IMR-90 (cell line): ENCODE measurements around the gene ARPC1A. TPM values are rescaled to one million over a fixed set of nuclear protein-coding genes. Genes with fewer than 3 reads are reported as not detected.
A peak's percentile ranks its signal among the peaks of the same experiment; 100 is the strongest.

Experiments used
- ATAC-seq: fragments of 200-7000 bp; cut with Tn5 transposase; 2 replicates; pipeline ENCODE4 v1.9.1; 2020; ENCODE audit warnings: low read depth, mild to moderate bottlenecking, moderate library complexity
- BruUV-seq: library from RNA; stranded (reverse); fragments of 400-500 nt; replicated peaks from 2 replicates; lab custom pipeline; 2021; lab: Mats Ljungman, UMichigan
- CTCF ChIA-PET: fragments of 300-600 bp; formaldehyde crosslinking; extraction: SDS; loops from one replicate; lab custom pipeline; 2021; ENCODE audit warnings: antibody characterized with exemption; lab: Yijun Ruan, JAX
- POLR2A ChIA-PET: fragments of 300-600 bp; sonication (Branson Sonifier 250); formaldehyde crosslinking; loops from one replicate; lab custom pipeline; 2022; ENCODE audit warnings: antibody characterized with exemption; ENCODE audit not compliant: unreplicated experiment; lab: Charles Lee
- DNase-seq: peaks from one replicate; pipeline ENCODE4 v3.0.0; 2013
- H2AFZ ChIP-seq: replicated peaks from 2 replicates; pipeline ENCODE3; 2013; ENCODE audit warnings: low read length, mild to moderate bottlenecking; ENCODE audit not compliant: poor library complexity
- H2AK5ac ChIP-seq: 2 replicates; pipeline ENCODE4 v1.6.1; 2013; ENCODE audit warnings: low read depth, low read length, inconsistent platforms
- H2AK9ac ChIP-seq: replicated peaks from 2 replicates; pipeline ENCODE3; 2013; ENCODE audit warnings: mild to moderate bottlenecking, low read depth, low read length, moderate library complexity; ENCODE audit not compliant: poor library complexity
- H2BK120ac ChIP-seq: 2 replicates; pipeline ENCODE4 v1.6.1; 2013; ENCODE audit warnings: low read depth, low read length, inconsistent platforms
- H2BK15ac ChIP-seq: 3 replicates; pipeline ENCODE4 v1.6.1; 2013; ENCODE audit warnings: low read depth, low read length, inconsistent platforms
- H2BK20ac ChIP-seq: 2 replicates; pipeline ENCODE4 v1.6.1; 2013; ENCODE audit warnings: low read depth, mild to moderate bottlenecking, inconsistent platforms, low read length, moderate library complexity
- H2BK5ac ChIP-seq: 2 replicates; pipeline ENCODE4 v1.6.1; 2013; ENCODE audit warnings: mild to moderate bottlenecking, low read depth, low read length, inconsistent platforms; ENCODE audit not compliant: poor library complexity, severe bottlenecking
- H3K14ac ChIP-seq: replicated peaks from 2 replicates; pipeline ENCODE4 v1.6.1; 2013; ENCODE audit warnings: low read depth, low read length, inconsistent platforms
- H3K18ac ChIP-seq: 2 replicates; pipeline ENCODE4 v1.6.1; 2013; ENCODE audit warnings: low read depth, low read length, control low read depth
- H3K23ac ChIP-seq: 2 replicates; pipeline ENCODE4 v1.6.1; 2013; ENCODE audit warnings: low read depth, low read length, inconsistent platforms
- H3K27ac ChIP-seq: 2 replicates; pipeline ENCODE4 v1.5.1; 2013; ENCODE audit warnings: mild to moderate bottlenecking, control low read depth, low read length; ENCODE audit not compliant: insufficient read depth
- H3K27me3 ChIP-seq: 2 replicates; pipeline ENCODE4 v1.6.1; 2013; ENCODE audit warnings: low read length; ENCODE audit not compliant: control insufficient read depth, insufficient read depth
- H3K36me3 ChIP-seq: 2 replicates; pipeline ENCODE4 v1.6.1; 2013; ENCODE audit warnings: low read length, mixed read lengths; ENCODE audit not compliant: control insufficient read depth, insufficient read depth
- H3K4ac ChIP-seq: 2 replicates; pipeline ENCODE4 v1.6.1; 2013; ENCODE audit warnings: low read depth, low read length, inconsistent platforms
- H3K4me1 ChIP-seq: 2 replicates; pipeline ENCODE4 v1.6.1; 2013; ENCODE audit warnings: low read length, mixed read lengths; ENCODE audit not compliant: control insufficient read depth, insufficient read depth
- H3K4me2 ChIP-seq: 2 replicates; pipeline ENCODE4 v1.6.1; 2013; ENCODE audit warnings: low read depth, mild to moderate bottlenecking, control low read depth, low read length, moderate library complexity
- H3K4me3 ChIP-seq: 2 replicates; pipeline ENCODE4 v1.5.1; 2013; ENCODE audit warnings: low read depth, mild to moderate bottlenecking, control low read depth, low read length, moderate library complexity; ENCODE audit not compliant: insufficient read depth
- H3K56ac ChIP-seq: 2 replicates; pipeline ENCODE4 v1.6.1; 2013; ENCODE audit warnings: low read length, inconsistent platforms; ENCODE audit not compliant: insufficient read depth; ENCODE audit errors: extremely low read depth
- H3K79me1 ChIP-seq, 2 experiments: 2 replicates each; pipeline ENCODE4 v1.6.1; 2013; ENCODE audit warnings: low read length in 2 of 2, inconsistent platforms in 1 of 2, low read depth in 1 of 2
- H3K9ac ChIP-seq: 2 replicates; pipeline ENCODE4 v1.6.1; 2013; ENCODE audit warnings: low read depth, low read length, control low read depth
- H3K9me1 ChIP-seq: 2 replicates; pipeline ENCODE4 v1.6.1; 2013; ENCODE audit warnings: low read length, inconsistent platforms; ENCODE audit not compliant: insufficient read depth
- H3K9me3 ChIP-seq: 2 replicates; pipeline ENCODE4 v1.6.1; 2013; ENCODE audit warnings: low read length; ENCODE audit not compliant: control insufficient read depth, insufficient read depth
- H4K20me1 ChIP-seq: 2 replicates; pipeline ENCODE4 v1.6.1; 2013; ENCODE audit warnings: low read length, inconsistent platforms; ENCODE audit not compliant: insufficient read depth
- H4K5ac ChIP-seq: 2 replicates; pipeline ENCODE4 v1.6.1; 2013; ENCODE audit warnings: mild to moderate bottlenecking, low read depth, low read length, control low read depth
- H4K8ac ChIP-seq, 2 experiments: 2 replicates each; pipeline ENCODE4 v1.6.1; 2013; ENCODE audit warnings: low read depth in 2 of 2, low read length in 2 of 2, control low read depth in 1 of 2, inconsistent platforms in 1 of 2
- H4K91ac ChIP-seq: 2 replicates; pipeline ENCODE4 v1.6.1; 2013; ENCODE audit warnings: low read depth, low read length, inconsistent platforms; ENCODE audit not compliant: insufficient read depth
- CEBPB ChIP-seq: IDR thresholded peaks from 2 replicates; pipeline ENCODE4 v1.6.1; 2012; ENCODE audit warnings: low read depth, low read length, improper control_type of control experiment
- FOS ChIP-seq: fragments of 150-350 bp; IDR thresholded peaks from 2 replicates; pipeline ENCODE4 v1.6.1; 2016; ENCODE audit warnings: low read depth, low read length
- MAFK ChIP-seq: IDR thresholded peaks from 2 replicates; pipeline ENCODE4 v1.6.1; 2012; ENCODE audit warnings: low read depth, low read length, improper control_type of control experiment
- MAZ ChIP-seq: IDR thresholded peaks from 2 replicates; pipeline ENCODE4 v1.6.1; 2012; ENCODE audit warnings: low read depth, mild to moderate bottlenecking, low read length, improper control_type of control experiment, moderate library complexity, borderline replicate concordance
- NFE2L2 ChIP-seq: fragments of 150-350 bp; IDR thresholded peaks from 2 replicates; pipeline ENCODE4 v1.6.1; 2016; ENCODE audit warnings: low read depth, mild to moderate bottlenecking, low read length
- POLR2A ChIP-seq: IDR thresholded peaks from 2 replicates; pipeline ENCODE4 v1.6.1; 2012; ENCODE audit warnings: mild to moderate bottlenecking, low read depth, low read length
- RCOR1 ChIP-seq: IDR thresholded peaks from 2 replicates; pipeline ENCODE4 v1.6.1; 2012; ENCODE audit warnings: mild to moderate bottlenecking, low read length, improper control_type of control experiment; ENCODE audit not compliant: insufficient replicate concordance
- RFX5 ChIP-seq: IDR thresholded peaks from 2 replicates; pipeline ENCODE4 v1.8.0; 2012; ENCODE audit warnings: low read depth, mild to moderate bottlenecking, low read length, moderate library complexity
- SMC3 ChIP-seq: fragments of 150-350 bp; IDR thresholded peaks from 2 replicates; pipeline ENCODE4 v1.6.1; 2016; ENCODE audit warnings: low read depth, mild to moderate bottlenecking, antibody characterized with exemption, low read length, moderate library complexity
- USF2 ChIP-seq: fragments of 150-350 bp; IDR thresholded peaks from 2 replicates; pipeline ENCODE4 v1.6.1; 2017; ENCODE audit warnings: mild to moderate bottlenecking, antibody characterized with exemption, low read length, low read depth
- WGBS, 2 experiments: methylation state at CpG; one replicate each; pipeline versions ENCODE4 v1.1.5 to v1.1.7; 2013; ENCODE audit warnings: missing lambda C conversion rate in 2 of 2; ENCODE audit not compliant: insufficient read length in 1 of 2; ENCODE audit errors: extremely low coverage in 2 of 2; 5-methylcytosine and 5-hydroxymethylcytosine counted together
- dilution Hi-C: fragments of 300-500 bp; cut with HindIII; formaldehyde crosslinking; loops from one replicate; pipeline ENCODE4 v1.14.3; 2018; ENCODE audit warnings: low sequenced_read_pairs; ENCODE audit not compliant: unreplicated experiment
- in situ Hi-C: fragments of 300-500 bp; cut with MboI; formaldehyde crosslinking; loops from 3 replicates; pipeline ENCODE4 v1.14.3; 2019; ENCODE audit warnings: low sequenced_read_pairs, inconsistent platforms, mixed read lengths
- intact Hi-C: fragments of 100-400 bp; cut with micrococcal nuclease; formaldehyde crosslinking; loops from 2 replicates; pipeline ENCODE4 v1.10.0; 2022
- polyA plus RNA-seq, 3 experiments: library from polyadenylated mRNA; depleted of rRNA; stranded (reverse); fragments of >200 nt; gene quantifications; 2 replicates each; pipeline ENCODE4 v1.2.3, GENCODE V29; 2012; ENCODE audit warnings: low replicate concordance in 1 of 3
- total RNA-seq: library from RNA; depleted of rRNA; stranded (reverse); fragments of >200 nt; gene quantifications from 2 replicates; pipeline ENCODE4 v1.2.3, GENCODE V29; 2012

The ARPC1A gene
- total and polyA plus RNA-seq, 2 of the 4 experiments (the other 2 are of a cell fraction) = 253 to 327 TPM

- WGBS, 2 experiments = 98% methylated on average over 5 of the region's 5 CpGs; no CpG with 5 or more reads in 1 of the 2 experiments
- in situ Hi-C loops (no loop called here), intact Hi-C loops (no loop called here), dilution Hi-C loops (no loop called here)
- Histone ChIP-seq H3K27ac (no peak overlapping the region), H2BK15ac (no peak overlapping the region), H3K4me2 (no peak overlapping the region), H3K23ac (no peak overlapping the region), H3K79me1 (peaks cover 22 to 73% of the 10 kb centered on the region in 2 experiments), H4K5ac (no peak overlapping the region), H2AFZ (peak overlapping the region; percentile 15), H3K4me1 (peaks cover 9% of the 10 kb centered on the region; the same call in 1 of the 2 replicates), H3K56ac (no peak overlapping the region), H3K9me3 (no peaks in the 10 kb centered on the region), H3K27me3 (no peaks in the 10 kb centered on the region), H2BK20ac (no peak overlapping the region), H3K4ac (no peak overlapping the region), H3K18ac (no peak overlapping the region), H3K9me1 (peaks cover 12% of the 10 kb centered on the region), H4K20me1 (peaks cover 71% of the 10 kb centered on the region), H3K9ac (no peak overlapping the region), H2BK120ac (no peak overlapping the region), H3K14ac (no peak overlapping the region), H4K91ac (no peak overlapping the region), H2BK5ac (no peak overlapping the region), H4K8ac (no peak overlapping the region), H2AK9ac (no peak overlapping the region), H3K36me3 (peaks cover 48% of the 10 kb centered on the region), H3K4me3 (no peak overlapping the region), H2AK5ac (no peak overlapping the region)
- ATAC-seq (no peak), DNase-seq (no peak)
- CTCF ChIA-PET = no interaction called here
- BruUV-seq = no TSS peak
- POLR2A ChIA-PET = no interaction called here
- TF ChIP-seq RCOR1 = no peak
- TF ChIP-seq CEBPB = no peak
- no peak for TF ChIP-seq POLR2A
- no peak for TF ChIP-seq RFX5
- no peak for TF ChIP-seq MAFK
- no peak for TF ChIP-seq NFE2L2
- no peak for TF ChIP-seq MAZ
- no peak for TF ChIP-seq USF2
- TF ChIP-seq FOS = no peak
- no peak for TF ChIP-seq SMC3
These were observed 78.1 kb downstream of the ARPC1A start for GRCh38 chr7:99403764-99404163.
